ENCODE measurements around the gene FLT4.

The FLT4 gene

DNA sequence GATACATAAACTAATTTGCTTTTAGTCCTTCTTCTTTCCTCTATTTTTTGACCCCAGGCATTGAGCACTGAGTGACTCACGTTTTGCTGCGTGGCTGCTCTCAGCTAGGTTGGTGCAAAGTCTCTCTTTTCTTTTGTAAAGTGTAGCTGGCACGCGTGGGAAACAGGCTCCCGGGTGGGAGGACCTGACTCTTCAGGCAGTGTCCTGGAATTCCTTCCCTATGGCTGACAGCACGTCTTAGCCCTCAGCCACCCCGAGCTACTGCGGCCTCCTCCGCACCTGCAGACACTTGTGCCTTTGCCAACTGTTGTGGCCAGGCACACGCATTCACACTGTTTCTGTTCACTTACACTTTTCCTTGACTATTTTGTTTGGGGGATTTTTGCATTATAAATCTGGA lies 57.2 kb downstream of the FLT4 start:
- DNase-seq (ENCODE audit: low read depth in 2 of 2), result no peak

DNA sequence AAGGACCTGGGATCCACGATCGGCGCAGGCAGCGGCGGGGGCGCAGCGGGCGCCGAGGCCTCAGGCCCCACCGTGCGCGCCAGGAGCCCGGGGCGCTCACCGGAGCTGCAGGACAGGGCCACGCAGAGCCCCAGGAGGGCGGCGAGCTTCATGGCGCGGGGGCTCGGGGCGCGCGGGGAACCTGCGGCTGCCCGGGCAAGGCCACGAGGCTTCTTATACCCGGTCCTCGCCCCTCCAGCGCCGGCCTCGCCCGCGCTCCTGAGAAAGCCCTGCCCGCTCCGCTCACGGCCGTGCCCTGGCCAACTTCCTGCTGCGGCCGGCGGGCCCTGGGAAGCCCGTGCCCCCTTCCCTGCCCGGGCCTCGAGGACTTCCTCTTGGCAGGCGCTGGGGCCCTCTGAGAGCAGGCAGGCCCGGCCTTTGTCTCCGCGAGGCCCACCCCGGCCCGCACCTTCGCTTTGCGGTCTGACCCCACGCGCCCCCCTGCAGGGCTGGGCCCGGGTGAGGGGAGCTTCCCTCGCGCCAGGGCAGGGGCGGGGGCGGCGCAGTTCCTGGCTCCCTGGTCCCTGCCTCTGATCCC lies 58.0 kb downstream of the FLT4 start, which contains the start of gene SCGB3A1:
Gene SCGB3A1 (minus strand): TSS at position 189 of the 577 bp plus-strand sequence. CDS start 37 bp downstream, at position 152.
- no peak for DNase-seq (ENCODE audit: low read depth in 2 of 2)

DNA sequence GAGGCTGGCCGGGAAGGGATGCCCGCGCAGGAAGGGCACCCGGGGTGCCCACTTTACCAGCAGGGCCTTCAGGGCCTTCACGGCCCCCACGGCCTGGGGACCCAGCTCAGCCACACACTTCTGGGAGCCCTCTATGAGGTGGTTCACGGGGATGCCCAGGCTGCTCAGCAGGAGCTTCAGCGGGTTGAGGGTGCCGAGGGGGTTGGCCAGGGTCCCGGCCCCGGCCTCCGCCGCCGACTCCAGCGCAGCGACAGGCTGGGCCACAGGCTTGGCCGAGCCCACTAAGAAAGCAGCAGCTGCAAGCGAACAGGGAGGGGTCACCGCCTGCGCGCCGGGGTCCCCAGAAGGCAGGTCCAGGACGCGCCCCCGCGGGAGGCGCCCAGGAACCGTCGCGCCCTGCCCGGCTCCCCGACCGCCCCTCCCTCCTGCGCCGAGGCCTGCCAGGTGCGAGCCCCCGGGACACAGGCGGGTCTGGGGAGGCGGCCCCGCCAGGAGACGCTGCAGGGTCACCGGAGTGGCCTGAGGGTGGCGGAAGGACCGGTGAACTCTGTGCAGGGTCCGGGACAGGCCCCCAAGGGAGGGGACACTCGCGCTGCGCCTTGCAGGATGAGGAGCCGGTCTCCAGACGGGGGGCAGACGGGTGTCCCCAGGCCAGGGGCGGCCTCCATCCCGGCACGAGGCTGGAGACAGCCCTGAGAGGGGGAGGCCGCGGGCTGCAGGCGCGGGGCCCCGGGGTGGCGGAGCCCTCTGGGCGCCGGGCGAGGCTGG lies 58.7 kb downstream of the FLT4 start:
- DNase-seq (ENCODE audit: low read depth in 2 of 2), result no peak

DNA sequence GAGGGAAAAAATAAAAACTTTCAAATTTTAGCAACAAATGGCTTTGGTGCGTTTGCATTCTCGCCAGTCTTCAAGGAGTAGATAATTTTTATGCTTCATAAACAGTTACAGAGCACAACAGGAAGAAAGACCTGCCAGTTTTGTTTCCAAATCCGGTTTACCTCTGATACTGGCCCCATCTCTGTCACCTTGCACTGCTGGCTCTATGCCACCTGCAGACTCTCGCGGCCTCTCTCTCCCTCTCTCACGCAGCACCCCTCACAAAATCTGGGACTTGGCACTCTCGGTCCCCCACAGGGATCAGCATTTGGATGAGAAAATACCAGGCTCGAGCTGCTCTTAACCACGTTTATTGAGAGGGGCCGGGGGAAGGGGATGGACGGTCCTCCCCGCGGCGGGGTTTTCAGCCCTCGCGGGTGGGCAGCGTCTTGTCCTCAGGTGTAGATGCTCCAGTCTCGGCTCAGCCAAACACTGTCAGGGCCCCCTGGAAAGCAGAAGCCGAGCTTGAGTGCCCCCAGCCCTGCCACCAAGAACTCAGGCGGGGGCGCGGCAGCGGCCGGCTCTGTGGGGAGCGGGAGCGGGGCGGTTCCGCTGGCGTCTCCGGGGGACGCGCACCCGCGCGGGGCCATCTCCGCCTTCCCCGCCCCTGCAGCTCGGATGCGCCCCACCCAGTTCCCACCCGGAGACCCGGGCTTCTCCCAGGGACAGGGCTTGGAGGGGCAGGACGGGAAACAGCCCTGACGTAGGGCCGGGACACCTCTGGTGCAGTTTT lies 59.4 kb downstream of the FLT4 start:
- no peak for DNase-seq (ENCODE audit: low read depth in 2 of 2)

DNA sequence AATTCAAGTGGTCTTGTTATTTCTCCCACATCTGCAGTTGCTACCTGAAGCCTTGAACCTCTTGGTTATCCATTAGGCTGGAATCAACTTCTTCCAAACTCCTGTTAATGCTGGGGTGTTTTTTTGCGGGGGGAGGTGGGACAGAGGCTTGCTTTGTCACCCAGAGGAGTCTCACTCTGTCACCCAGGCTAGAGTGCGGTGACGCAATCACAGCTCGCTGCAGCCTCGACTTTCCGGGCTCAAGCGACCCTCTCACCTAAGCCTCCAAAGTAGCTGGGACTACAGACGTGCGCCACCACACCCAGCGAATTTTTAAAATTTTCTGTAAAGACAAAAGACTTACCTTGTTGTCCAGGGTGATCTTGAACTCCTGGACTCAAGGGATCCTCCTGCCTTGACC lies 62.5 kb downstream of the FLT4 start:
- DNase-seq (ENCODE audit: low read depth in 2 of 2), result no peak

DNA sequence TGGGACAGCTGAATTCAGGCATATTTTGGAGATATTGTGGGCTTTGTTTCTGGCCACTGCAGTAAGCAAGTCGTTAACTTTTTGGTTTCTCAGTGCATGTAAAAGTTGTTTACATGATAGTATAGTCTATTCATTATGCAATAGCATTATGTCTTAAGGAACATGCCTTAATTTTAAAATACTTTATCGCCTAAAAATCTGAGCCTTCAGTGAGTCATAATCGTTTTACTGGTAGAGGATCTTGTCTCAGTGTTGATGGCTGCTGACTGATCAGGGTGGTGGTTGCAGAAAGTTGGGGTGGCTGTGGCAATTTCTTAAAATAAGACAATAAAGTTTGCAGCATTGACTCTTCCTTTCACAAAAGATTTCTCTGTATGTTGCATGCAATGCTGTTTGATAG lies 63.2 kb downstream of the FLT4 start:
- no peak for DNase-seq (ENCODE audit: low read depth in 2 of 2)

DNA sequence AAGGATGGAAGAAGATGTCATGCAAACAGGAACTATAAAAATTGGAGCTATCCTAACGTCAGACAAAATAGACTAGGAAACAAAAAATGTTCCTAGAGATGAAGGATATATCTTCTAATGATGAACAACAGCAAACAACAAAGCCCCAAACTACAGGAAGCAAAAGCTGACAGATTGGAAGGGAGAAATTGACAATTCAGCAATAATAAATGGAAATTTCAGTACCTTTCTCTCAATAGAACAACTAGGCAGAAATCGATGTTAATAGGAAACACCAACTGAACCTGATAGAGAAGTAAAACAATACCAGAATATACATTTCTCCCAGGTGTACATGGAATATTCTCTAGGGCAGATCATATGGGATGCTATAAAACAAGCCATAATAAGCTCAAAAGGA lies 65.7 kb downstream of the FLT4 start:
- DNase-seq (ENCODE audit: low read depth in 2 of 2), result no peak

DNA sequence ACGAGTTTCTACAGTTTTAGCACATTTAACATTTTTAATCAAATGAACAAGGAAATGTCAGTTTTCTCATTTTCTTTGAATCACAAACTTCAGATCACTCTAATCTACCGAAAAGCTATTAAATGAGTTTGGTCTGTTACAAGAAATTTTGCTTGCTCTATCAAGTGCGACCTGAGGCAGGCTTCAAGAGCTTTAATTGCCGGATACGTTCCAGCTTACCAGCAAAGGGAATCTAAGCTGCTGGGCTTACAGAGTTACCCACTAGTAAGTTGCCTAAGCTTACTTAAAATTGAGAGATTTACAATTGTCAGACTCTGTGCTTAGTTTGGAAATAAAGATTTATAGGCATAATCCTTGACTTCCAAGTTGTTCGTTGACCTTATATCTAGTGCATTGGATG lies 68.7 kb downstream of the FLT4 start:
- DNase-seq (ENCODE audit: low read depth in 2 of 2), result no peak

DNA sequence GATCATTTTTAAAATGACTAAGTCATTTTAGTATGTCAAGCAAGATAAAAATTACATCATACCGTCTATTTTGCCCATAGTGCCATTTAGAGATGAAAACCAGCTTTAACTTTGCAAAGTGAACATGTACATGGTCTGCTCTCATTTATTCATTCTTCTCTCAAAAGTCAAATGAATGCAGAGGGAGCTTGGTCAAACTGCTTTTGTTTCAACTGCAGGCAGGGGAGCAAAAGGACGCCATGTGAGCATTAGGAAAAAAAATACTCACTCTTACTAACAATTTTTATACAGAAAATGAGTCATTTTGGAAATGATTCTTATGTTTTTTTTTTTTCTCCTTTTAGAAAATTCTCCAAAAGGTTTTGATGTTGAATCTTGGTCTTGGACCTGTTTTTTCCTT lies 73.8 kb downstream of the FLT4 start:
- DNase-seq (ENCODE audit: low read depth in 2 of 2), result no peak

DNA sequence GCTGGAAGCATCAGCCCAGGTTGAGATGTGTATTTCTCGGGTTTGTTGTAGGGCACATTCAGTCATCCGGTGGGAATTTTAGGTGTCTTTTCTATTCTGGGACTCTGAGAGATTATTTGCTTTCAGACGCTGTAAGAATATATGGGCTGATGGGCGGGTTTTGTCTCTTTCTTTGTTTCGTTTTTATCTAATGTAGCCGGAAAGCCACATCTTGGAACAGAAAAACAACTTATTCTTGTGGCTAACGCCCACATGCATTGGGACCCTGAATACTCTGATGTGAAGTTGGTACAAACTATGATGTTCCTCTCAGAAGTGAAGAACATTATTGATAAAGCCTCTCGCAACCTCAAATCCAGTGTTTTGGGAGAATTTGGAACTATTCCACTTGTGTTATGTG lies 80.5 kb downstream of the FLT4 start:
- DNase-seq (ENCODE audit: low read depth in 2 of 2), result no peak

DNA sequence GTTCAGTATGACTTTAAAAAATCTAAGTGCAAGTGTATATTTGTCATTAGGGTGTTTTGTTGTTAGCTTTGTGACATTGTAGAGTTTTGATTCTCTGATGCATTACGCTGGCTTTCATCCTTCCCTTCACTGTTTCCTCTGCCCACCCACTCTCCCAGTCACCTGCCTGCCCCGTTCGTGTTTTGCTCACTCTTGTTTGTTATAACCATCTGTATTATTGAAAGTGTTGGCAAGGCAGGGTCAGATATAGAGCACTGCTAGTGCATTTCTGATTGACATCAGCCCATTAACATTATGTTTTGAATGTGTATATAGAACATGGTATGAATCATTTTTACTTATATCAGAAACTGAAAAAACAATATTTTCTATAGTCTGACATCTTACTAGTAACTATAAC lies 85.4 kb downstream of the FLT4 start:
- DNase-seq (ENCODE audit: low read depth in 2 of 2), result no peak

DNA sequence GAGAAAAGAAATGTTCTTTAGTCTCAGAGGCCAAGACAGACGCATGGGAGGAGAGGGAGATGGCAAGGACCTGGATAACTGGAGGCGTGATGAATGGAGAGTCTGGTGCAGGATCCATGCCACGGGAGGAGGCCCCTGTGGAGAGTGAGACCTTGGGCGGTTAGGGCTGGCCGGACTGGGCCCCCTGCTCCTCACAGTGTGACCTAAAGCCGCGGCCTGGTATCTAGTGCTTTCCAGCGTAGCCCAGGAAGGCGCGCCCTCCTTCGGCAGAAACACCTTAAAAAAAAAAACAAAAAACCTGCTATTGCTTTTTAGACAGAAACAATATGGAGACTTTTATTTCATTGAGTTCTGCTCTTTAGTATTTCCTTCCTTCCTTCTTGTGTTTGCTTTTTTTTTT lies 91.2 kb downstream of the FLT4 start:
- no peak for DNase-seq (ENCODE audit: low read depth in 2 of 2)

DNA sequence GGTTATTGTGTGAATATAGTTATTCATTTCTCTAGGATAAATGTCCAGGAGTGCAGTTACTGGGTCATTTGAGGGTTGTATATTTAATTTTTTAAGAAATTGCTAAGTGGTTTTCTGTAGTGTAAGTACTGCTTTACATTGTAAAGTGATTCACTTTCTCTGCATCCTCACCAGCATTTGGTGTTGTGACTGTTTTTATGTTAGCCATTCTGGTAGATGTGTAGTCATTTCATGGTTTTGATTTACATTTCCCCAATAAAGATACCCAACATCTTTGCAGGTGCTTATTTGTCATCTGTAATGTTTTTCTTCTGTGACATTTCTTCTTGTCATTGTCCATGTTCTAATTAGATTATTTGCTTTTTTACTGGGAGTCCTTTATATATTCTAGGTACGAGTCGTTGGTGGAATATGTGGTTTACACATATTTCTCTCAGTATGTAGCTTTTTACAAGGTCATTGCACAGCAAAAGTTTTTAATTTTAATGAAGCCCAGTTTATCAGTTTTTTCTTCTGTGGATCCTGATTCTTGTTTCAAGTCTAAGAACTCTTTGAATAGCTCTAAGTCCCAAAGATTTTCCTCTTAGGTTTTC lies 92.1 kb downstream of the FLT4 start:
- peak in 1 of 2 experiments; percentile 2 for DNase-seq (ENCODE audit: low read depth in 2 of 2)

DNA sequence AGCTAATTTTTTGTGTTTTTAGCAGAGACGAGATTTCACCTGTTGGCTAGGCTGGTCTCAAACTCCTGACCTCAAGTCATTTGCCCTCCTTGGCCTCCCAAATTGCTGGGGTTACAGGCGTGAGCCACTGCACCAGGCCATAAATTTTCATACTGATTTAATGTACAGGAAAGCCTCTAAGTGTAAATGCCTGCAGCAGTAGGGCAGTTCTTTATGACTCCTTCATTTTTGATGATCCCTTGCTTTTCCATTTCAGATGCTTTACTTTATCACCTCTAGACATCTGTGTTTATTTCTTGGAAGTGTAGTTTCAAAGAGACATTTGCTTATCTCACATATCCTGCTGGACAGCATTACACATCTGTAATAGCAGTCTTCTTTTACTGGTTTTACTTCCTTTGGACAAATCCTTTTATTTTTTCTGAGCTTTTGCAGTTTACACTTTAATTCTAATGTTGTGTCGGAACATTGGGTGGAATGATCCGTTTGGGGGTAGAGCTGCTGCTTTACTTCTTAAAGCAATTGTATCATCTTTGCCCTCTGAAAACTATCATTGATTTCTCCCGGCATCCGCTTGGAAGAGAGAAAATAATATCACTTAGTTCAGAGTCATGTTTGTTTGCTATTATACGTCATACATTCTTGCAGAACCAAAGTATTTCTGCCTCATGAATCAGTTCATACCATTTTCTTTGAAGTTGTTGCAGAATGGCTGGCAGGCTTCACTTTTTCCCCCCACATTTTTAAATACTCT lies 94.1 kb downstream of the FLT4 start:
- DNase-seq (ENCODE audit: low read depth in 2 of 2), result no peak

DNA sequence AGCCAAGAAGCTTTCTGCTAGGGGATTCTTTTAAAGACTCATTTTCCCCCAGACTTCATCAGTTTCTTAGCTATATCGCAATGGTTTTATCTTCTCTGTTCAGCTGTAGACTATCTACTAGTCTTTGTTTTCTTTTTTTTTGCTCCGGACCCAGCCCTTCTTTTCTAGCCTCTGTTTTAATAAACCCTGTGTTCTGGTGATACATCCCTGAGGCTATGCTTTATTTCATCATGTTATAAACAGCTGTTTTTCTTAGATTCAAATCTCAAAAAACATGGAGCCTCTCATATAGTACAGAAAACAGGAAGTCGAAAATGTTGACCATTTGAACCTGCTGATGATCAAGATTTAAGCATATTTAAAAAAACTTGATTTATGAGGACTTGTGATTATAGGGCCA lies 95.9 kb downstream of the FLT4 start:
- DNase-seq (ENCODE audit: low read depth in 2 of 2), result no peak

All from fibroblast of skin of left quadriceps (primary cell).